ENCODE measurements around the gene LHFPL2.
"Not testable (repeated sequence)": the region's sequence is repeated elsewhere in the genome, so short reads cannot be mapped to it uniquely, and the experiment has no call there.

The LHFPL2 gene, protein sequence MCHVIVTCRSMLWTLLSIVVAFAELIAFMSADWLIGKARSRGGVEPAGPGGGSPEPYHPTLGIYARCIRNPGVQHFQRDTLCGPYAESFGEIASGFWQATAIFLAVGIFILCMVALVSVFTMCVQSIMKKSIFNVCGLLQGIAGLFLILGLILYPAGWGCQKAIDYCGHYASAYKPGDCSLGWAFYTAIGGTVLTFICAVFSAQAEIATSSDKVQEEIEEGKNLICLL

DNA sequence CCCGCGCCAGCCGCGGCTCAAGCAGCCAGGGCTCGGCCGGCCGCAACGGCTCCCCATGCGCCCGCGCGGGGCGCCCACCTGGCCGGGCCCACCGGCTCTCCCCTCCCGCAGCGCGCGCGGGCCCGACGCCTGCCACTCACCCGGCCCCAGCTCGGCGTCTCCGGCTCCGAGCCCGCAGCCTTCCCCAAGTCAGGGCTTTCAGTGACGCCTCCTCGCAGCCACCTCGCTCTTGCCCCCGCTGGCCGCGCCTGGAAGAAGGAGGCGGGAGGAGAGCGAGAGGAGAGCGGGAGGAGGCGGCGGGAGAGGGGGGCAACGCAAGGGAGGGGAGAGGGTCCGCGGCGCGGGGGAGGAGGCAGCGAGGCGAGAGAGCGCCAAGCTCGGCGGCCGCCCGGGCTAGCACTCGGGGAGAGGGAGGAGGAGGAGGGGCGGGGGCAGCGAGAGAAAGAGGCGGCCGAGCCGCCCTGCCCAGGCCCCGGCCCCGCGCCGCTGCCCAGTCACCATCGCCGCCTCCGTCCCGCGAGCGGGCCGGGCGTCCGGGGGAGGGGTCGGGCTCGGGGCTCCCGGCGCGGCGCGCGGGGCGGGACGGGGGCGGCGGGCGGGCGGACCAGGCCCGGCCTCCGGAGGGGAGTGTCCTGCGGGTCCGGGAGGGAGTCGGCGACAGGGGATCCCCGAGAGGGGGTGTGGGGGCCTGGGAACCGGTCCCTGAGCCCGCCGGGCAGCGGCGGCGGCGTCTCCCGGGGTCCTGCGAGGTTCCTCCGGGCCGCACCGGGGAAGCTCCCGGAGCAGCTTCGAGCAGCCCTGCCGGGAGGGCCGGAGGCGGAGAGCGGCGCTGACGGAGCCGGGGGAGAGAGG is at the start of gene LHFPL2:
TSS of gene LHFPL2 (minus strand) at position 414 of the 852 bp plus-strand sequence. CDS start 138,559 bp downstream, outside the sequence.
- no peak for DNase-seq (ENCODE audit: low read depth, low spot score)

DNA sequence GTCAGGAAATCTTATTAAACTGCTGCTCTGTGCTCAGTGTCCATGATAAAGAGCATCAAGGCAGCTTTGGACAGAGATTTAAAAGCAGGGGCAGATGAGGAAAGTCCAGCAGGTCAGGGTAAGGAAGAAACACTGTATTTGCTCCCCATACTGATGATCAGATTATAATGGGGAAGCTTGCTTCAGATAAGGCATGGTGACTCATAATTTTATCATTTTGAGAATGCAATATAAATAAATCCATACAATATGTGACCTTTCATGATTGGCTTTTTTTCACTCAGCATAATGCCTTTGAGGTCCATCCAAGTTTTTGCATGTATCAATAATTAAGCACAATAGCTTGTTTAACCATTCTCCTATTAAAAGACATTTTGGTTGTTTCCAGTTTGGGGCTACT is 48.1 kb upstream of the LHFPL2 start:
- no peak for DNase-seq (ENCODE audit: low read depth, low spot score)

DNA sequence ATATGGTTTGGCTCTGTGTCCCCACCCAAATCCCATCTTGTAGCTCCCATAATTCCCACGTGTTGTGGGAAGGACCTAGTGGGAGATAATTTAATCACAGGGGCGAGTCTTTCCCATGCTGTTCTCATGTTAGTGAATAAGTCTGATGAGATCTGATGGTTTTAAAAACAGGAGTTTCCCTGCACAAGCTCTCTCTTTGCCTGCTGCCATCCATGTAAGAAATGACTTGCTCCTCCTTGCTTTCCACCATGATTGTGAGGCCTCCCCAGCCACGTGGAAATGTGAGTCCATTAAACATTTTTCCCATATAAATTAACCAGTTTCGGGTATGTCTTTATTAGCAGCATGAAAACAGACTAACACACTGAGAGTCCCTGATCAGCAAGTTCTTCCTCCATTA is 47.5 kb upstream of the LHFPL2 start:
- DNase-seq (ENCODE audit: low read depth, low spot score) = not testable (repeated sequence)

DNA sequence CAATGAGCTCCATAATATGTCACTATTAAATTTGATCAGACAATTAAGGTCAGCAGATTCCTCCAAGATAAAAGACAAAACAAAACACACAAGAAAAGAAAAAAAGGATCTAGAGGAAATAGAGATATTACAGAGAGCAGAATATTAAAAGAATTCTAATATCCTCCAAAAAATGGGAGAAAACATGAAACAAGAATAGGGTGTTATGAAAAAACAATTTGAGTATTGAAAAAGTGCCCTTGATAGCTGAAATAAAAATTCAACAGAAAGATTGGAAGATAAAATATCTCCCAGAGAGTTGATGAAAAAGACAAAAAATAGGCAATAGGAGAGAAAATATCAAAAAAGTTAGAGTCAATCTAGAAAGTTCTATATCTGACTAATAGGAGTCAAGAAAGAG is 44.8 kb upstream of the LHFPL2 start:
- no peak for DNase-seq (ENCODE audit: low read depth, low spot score)

DNA sequence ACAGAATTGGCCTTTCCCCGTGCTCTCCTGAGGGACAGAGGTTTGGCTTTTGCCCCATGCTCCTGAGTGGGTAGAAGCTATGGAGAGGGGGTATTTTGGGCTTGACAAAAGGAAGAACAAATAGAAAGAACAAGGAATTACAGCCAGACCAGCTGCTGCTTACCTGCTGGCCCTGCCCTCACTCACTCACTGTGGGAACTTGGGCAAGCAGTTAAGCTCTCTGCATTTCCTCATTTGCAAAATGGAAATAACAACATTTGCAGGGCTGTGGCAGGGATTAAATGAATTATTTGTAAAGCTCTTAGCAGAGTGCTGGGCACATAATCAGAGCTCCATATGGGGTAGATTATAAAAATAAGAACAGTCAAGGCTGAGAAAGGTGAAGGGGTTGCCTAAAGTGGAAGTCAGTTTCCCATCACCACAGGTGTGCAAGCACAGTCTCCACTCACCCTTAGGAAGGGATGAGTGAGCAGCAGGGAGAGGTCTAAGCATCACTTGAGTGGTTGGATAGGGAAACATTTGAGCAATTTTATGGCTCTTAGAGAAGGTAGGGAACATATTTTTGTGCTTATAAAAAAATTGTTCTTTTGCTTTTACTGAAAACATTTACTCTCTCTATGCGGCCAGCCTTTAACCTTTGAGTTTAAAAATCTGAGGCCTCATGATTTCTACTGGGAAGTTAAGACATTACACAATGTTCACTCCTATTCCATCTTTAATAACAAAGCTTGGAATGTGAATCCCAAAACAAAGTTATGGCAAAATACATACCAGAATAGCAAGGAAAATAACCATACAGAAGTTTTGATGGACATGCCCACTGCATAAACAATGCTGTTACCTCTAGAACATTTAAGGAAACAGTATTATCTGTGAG is 42.8 kb upstream of the LHFPL2 start:
- DNase-seq (ENCODE audit: low read depth, low spot score) = no peak

DNA sequence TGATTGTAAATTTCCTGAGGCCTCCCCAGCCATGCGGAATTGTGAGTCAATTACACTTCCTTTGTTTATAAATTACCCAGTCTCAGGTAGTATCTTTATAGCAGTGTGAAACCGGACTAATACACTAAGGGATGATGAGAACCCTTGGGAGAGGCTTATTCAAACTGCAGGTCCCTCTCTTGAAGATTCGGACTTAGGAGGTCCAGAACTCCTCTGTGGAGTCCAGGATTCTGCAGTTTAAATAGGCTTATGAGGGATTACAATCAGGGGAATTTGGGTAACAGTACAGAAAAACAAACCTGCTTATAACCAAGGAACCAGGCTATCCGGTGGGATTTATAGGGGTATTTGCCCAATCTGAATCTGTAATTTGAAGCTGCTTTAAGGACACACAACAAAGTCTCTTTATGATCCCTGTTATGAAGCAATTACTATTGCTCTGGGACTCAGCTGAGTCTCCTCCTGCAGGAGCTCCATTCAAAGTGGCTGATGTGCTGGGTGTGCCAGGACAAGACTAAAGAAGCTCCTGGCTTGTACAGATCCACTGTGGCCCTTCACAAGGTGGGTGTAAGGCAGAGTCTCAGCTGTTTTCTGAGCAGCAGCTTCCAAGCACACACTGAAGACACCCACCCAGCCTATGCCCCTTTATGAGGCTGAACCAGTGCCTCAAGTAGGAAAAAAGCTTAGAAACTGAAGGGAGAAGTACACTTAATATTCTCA is 41.8 kb upstream of the LHFPL2 start:
- no peak for DNase-seq (ENCODE audit: low read depth, low spot score)

DNA sequence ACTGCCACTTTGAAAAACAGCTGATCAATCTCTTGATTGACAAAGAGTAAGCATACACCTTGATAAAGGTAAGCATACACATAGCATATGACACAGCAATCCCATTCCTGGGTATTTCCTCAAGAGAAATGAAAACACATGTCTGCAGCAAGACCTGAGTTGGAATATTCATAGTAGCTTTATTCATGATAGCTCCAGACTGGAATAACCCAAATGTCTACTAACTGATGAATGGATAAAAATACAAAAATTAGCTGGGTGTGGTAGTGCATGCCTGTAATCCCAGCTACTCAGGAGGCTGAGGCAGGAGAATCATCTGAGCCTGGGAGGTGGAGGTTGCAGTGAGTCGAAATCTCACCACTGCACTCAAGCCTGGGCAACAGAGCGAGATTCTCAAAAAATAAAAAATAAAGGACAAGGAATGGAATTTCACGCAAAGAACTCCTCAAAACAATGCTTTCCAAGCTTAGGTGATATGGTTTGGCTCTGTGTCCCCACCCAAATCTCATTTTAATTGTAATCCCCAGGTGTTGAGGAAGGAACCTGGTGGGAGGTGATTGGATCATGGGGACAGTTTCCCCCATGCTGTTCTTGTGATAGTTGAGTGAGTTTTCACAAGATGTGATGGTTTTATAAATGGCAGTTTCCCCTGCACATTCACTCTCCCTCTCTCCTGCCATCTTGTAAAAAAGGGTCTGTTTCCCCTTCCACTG is 41.1 kb upstream of the LHFPL2 start:
- DNase-seq (ENCODE audit: low read depth, low spot score) = no peak

DNA sequence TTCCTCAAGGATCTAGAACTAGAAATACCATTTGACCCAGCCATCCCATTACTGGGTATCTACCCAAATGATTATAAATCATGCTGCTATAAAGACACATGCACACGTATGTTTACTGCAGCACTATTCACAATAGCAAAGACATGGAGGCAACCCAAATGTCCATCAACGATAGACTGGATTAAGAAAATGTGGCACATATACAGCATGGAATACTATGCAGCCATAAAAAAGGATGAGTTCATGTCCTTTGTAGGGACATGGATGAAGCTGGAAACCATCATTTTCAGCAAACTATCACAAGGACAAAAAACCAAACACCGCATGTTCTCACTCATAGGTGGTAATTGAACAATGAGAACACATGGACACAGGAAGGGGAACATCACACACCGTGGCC is 38.9 kb upstream of the LHFPL2 start:
- DNase-seq (ENCODE audit: low read depth, low spot score) = not testable (repeated sequence)

DNA sequence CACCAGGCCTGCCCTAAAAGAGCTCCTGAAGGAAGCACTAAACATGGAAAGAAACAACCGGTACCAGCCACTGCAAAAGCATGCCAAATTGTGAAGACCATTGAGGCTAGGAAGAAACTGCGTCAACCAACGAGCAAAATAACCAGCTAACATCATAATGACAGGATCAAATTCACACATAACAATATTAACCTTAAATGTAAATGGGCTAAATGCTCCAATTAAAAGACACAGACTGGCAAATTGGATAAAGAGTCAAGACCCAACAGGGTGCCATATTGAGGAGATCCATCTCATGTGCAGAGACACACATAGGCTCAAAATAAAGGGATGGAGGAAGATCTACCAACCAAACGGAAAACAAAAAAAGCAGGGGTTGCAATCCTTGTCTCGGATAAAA is 35.3 kb upstream of the LHFPL2 start:
- not testable (repeated sequence) for DNase-seq (ENCODE audit: low read depth, low spot score)

DNA sequence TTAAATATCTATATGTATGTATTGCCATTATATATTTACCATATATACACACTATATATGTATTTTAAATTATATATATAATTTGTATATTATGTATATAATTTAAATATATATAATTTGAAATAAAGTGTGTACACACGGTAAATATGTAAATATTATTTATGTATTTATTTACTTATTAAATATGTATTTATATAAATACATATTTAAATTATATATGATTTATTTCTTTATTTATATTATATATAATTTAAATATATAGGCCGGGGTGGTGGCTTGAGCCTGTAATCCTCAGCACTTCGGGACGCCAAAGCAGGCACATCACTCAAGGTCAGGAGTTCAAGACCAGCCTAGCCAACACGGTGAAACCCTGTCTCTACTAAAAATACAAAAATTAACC is 31.3 kb upstream of the LHFPL2 start:
- DNase-seq (ENCODE audit: low read depth, low spot score) = no peak

DNA sequence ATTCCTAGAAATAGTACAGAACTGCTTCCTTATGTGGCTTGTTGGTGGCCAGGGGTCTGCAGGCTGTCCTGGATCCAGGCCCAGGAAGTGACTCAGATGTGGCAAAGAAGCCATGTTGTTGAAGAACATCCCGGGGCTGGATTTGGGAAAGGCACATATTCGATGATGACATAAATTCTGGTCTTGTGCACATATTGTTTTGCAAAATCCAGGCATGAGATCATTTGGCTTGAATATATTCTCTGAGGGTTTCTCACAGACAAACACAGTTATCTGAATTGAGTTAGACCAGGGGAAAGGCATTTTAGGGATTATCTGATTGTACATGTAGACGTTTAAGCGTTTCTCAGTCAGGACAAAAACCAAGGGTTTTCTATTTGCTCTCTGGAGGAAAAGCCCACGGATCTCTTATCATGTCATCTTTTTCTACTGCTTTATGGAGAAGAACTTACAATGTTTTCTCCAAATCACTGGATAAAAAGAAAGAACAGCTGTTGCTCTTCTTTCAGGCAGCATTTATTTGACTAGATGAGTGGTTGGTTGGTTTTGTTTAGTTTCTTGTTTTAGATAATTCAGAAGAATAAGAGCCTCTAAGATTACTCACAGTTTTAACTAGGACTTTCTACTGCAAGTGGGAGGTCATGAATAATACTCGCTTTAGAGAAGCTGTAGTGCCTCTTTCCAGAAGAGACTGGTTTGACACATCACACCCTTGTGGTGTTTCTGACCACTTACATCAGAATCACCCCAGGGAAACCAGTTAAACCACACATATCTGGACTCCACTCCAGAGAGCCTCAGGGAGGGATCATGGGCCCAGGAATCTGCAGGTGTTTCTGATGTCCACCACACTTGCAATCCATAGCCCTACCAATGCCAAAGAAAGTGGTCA is 29.5 kb upstream of the LHFPL2 start:
- no peak for DNase-seq (ENCODE audit: low read depth, low spot score)

DNA sequence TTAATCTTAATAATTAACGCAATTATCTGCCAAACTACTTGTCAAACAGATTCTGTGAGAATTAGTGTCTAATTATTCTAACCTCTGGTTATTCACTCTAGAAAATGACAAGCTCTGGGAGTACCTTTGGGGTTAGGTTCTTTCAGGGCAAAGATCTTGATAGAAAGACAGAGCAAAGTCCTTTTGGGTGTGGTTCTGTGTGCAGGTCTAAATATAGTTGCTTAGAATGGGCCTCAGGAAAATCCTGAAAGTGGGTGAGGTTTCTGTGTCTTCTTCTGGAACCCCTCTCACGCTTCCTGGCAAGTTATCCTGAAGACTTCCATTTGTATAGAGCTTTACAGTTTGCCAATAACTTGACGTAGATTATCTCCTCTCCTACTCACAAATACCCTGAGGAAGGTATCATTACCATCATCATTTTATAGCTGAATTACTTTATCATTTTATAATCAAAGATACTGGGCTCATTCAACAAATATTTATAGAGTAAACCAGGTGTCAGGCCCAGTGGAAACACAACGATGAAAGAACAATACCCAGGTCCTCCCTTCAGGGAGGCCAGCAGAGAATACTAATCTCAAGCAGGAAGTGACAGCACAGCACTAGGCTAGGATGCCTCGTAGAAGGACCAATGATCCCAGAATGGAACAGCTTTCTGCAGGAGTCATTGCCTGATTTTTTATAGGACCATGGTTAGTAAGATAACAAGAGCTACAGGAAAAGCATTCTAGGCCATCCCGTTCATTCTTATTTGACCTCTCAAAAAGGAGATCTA is 27.6 kb upstream of the LHFPL2 start:
- DNase-seq (ENCODE audit: low read depth, low spot score) = no peak

DNA sequence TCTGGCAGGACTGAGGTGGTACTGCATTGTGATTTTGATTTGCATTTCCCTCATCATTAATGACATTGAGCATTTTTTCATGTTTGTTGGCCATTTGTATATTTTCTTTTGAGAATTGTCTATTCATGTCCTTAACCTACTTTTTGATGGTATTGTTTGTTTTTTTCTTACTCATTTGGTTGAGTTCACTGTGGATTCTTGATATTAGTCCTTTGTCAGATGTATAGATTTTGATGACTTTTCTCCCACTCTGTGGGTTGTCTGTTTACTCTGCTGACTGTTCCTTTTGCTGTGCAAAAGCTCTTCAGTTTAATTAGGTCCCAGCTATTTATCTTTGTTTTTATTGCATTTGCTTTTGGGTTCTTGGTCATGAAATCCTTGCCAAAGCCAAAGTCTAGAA is 25.3 kb upstream of the LHFPL2 start:
- DNase-seq (ENCODE audit: low read depth, low spot score) = not testable (repeated sequence)

DNA sequence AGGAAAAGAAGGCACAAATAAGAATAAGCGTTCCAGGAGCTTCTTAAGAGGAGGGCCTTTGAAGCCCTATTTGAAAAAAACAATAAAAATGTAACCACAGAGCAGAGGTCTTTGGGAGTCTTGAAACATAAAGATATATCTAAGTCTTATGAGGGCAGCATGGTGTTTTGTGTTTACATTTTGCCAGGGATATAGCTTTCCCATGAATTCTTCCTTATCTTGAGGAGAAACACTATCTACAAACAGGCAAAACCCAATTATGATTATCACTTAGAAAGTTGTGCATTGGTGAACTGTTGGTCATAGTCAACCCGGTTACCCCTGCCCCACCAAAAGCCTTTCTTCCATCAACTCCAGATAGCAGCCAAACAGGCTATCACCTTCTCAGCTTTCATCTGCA is 23.6 kb upstream of the LHFPL2 start:
- DNase-seq (ENCODE audit: low read depth, low spot score) = no peak

DNA sequence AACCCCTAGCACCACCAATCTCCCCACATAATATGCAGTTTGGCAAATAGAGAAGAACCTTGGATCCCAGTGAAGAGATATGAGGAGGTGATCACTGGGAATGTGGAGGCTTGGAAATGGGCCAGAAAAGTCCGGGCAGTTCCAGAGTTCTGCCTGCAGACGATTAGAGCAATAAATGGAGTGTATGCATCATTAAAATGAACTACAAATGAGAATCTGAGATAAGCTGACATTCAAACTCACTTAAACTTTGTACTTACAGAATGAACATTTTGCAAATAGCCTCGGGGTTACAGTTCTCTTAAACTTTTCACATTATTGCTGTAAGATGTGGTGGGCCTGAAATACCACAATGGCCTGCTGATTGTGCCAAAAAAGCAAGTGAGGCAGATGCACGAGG is 23.0 kb upstream of the LHFPL2 start:
- no peak for DNase-seq (ENCODE audit: low read depth, low spot score)

DNA sequence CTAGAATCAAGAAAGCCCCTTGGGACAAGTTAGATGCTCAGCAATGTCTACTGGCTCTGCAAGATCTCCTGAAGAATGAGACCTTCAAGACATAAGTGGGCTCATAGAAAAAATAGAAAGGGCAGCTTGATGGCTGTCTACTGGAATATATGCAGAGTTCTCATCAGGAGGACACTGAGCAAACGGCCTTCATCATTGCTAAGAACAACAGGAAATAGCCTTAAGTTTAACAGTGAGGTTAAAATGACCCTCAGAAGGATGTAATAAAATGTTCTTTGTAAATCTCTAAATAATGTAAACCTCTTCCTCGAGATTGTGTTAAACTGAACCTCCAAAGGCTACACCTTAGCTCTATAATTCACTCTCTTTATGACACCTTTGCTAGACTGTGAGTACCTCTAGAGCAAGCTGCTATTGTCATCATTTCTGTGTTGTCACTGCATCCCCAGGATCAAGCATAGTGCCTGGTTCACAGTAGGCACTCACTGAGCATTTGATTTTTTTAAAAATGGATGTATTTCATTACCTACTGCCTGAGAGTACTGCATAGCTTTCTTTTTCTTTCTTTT is 22.2 kb upstream of the LHFPL2 start:
- no peak for DNase-seq (ENCODE audit: low read depth, low spot score)

DNA sequence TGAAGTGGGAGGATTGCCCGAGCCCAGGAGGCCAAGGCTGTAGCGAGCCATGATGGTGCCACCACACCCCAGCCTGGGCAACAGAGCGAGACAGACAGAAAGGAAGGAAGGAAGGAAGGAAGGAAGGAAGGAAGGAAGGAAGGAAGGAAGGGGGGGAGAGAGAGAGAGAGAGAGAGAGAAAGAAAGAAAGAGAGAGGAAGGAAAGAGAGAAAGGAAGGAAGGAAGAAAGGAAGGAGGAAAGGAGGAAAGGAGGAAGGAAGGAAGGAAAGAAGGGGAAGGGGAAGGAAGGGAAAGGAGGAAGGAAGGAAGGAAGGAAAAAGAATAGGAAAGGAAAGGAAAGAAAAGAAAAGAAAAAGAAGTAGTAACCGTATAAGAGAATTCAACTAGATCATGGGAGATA is 20.8 kb upstream of the LHFPL2 start:
- DNase-seq (ENCODE audit: low read depth, low spot score) = no peak

DNA sequence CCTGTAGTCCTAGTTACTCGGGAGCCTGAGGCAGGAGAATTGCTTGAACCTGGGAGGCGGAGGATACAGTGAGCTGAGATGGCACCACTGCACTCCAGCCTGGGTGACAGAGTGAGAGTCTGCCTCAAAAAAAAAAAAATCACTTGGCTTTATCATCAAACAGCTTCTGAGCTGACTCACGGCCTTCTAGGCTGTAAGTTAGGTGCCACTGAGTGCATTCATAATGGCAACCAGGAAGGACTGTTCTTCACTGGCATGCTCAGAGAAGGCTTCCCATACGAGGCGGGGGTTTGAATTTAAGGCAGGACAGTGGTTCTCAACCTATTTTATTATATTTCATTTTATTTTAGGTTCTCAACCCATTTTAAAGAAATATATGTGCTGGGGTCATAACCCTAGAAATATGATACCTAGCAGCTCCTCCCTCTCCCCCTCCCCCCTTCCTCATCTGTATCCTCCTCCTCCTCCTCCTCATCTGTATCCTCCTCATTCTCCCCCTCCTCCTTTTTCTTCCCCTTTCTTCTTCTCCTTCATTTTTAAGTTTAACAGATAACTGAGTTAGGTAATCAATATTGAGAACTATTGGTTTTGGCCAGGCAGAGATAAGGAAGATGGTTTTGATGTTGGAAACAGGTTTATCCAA is 19.0 kb upstream of the LHFPL2 start:
- DNase-seq (ENCODE audit: low read depth, low spot score) = no peak
